GM13977 (cell line): ENCODE measurements around the gene GALNT13.

Experiments used
- DNase-seq: peaks from one replicate; pipeline ENCODE4 v3.0.0; 2012; ENCODE audit warnings: low spot score
- in situ Hi-C: fragments of 300-500 bp; cut with MboI; formaldehyde crosslinking; loops from one replicate; pipeline ENCODE4 v1.12.0; 2022; ENCODE audit warnings: low sequenced_read_pairs, low pct_unique_long_range_greater_than_20kb, mixed read lengths, inconsistent platforms; ENCODE audit not compliant: unreplicated experiment
- TF ChIP-seq, protein P1 (sequence below): IDR thresholded peaks from 2 replicates; pipeline ENCODE4 v1.5.1; 2012; ENCODE audit warnings: mild to moderate bottlenecking, control low read depth; ENCODE audit not compliant: insufficient read depth; ENCODE audit errors: extremely low read depth, missing control alignments

The GALNT13 gene

DNA sequence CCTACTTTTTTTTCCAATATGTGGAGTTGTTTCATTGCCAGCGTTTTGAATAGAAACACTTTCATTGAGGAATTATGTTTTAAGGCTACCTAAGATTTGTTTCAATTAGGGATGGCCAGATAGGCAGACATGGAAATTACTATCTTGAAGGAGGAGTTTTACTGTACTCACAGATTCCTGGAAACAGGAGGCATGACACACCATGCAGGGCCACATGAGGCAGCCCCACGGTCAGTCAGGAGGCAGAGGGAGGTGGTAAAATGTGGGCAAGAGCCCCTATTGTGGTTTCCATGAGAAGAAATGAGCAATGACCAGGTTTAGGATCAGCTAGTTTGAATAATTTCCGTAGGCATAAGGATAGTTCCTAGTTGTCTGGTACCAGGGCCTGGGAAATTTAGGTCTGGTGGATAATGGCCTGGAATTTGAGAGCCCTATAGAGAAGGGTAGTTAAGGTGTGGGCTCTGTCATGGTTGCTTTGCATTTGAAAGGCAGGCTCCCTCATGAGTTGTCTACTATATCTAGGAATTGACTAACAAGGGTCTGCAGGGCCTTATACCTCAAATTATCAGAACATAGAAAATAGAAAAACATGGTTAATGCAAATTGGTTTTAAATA lies 466.7 kb downstream of the GALNT13 start:
- in situ Hi-C loops = no loop called here
- no peak for DNase-seq
- TF ChIP-seq, protein P1, sequence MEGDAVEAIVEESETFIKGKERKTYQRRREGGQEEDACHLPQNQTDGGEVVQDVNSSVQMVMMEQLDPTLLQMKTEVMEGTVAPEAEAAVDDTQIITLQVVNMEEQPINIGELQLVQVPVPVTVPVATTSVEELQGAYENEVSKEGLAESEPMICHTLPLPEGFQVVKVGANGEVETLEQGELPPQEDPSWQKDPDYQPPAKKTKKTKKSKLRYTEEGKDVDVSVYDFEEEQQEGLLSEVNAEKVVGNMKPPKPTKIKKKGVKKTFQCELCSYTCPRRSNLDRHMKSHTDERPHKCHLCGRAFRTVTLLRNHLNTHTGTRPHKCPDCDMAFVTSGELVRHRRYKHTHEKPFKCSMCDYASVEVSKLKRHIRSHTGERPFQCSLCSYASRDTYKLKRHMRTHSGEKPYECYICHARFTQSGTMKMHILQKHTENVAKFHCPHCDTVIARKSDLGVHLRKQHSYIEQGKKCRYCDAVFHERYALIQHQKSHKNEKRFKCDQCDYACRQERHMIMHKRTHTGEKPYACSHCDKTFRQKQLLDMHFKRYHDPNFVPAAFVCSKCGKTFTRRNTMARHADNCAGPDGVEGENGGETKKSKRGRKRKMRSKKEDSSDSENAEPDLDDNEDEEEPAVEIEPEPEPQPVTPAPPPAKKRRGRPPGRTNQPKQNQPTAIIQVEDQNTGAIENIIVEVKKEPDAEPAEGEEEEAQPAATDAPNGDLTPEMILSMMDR = no peak

DNA sequence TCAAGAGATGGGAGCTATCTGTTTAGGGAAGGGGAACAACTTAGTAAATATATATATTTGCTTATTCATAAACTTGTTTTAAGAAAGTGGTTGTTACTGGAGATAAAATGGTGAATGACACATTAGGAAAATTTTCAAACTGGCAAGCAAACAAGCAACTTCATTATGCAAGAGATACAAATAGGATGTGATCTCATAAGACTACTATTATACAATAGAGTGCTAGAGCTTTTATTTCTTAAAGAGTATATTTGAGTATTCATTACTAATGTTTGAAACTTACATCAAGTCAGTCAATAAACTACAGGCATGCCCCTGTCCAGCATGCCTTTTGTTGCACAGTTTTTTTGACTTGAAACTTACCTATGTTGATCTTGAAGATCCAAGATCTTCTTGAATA lies 471.6 kb downstream of the GALNT13 start:
- TF ChIP-seq, protein P1 = no peak
- no peak for DNase-seq
- in situ Hi-C loops = no loop called here

DNA sequence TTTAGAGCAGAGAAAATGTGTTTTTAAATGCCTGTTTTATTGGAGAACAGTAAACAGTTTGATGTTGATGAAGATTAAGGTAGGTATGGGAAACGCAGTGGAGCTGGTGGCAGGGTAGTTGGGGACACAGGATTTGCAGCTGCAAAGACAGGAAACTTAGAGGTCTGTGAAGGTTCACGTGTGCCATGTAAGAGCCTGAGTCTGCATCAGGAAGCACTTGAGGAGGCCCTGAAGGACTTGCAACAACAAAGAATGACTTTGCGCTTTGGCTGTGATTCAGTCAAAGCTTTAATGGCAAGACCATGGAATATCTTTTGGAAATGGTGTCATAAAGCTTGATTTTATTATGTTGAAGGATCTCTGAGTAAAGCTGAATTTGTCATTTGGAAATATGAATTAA lies 479.2 kb downstream of the GALNT13 start:
- TF ChIP-seq, protein P1 = no peak
- in situ Hi-C loops = no loop called here
- no peak for DNase-seq

DNA sequence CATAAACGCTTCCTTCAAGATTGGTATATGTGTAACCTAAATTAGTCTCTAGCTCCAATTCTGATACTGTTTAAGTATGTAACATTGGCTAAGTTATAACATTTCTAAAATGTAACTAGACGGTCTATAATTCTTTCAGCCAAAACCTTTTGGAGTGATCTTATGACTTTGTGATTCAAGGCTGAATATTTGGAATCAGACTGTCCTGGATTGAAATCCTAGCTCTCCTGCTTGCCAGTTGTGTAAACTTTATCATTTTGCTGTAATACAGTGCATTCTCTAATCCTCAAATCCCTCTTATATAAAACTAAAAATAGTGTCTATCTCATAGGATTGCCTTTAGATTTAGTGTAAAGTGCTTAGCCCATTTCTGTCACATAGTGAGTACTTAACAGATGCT lies 489.6 kb downstream of the GALNT13 start:
- no peak for DNase-seq
- TF ChIP-seq, protein P1 = no peak
- in situ Hi-C loops = no loop called here

DNA sequence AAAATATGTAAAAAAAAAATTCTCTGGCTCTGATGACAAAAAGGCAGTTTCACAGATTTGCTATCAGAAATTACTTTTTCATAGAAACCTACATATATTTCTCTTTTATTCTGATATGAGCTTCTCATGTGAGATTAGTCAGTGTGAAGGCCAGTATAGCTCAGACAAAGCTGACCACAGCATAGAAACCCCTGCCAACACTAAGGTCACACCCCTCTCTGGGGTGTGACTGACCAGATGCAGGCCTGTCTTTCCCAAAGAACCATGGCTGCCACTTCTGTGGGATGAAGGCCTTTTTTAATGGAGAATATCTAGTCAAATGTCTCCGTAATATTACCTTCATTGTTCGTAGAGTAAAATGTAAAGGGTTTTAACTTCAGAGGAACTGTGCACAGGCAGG lies 496.4 kb downstream of the GALNT13 start:
- TF ChIP-seq, protein P1 = no peak

DNA sequence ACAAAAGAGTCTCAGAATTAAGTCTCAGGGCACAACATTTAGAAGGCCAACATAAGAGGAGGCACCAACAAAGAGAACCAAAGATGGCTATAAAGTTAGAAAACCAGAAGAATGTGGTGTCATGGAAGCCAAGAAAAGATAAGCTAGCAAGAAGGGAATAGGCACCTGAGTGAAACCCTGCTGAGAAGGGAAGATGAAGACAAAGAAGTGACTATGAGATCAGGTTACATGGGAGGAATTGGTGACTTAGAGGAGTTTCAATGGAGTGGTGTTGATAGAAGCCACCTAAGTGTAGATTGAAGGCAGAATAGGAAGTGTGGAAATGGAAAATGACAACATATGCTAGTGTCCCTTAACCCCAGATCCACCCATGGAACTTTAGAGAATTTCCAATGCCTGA lies 499.2 kb downstream of the GALNT13 start:
- TF ChIP-seq, protein P1 = no peak
- in situ Hi-C loops = no loop called here
- no peak for DNase-seq

More for the DNA sequence above, 496.4 kb downstream of the GALNT13 start:
- in situ Hi-C loops = no loop called here
- no peak for DNase-seq

DNA sequence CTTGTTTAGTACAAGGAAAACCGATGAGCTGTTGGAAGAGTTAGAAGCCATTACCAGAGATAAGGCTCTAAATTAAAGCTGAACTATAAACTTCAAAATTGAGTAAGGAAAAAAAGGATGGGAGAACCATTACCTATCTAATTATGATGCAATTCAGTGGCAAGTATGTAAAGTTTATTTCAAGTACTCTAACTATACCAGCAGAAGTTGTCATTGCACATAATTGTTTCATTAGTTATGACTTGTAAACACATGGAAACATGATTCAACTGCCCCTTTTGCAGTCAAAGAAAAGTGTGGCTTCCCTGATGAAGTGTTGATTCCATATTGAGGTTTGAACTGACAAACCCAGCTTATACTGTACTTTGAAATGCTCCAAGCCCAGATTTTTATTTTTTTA lies 502.7 kb downstream of the GALNT13 start:
- TF ChIP-seq, protein P1 = no peak
- in situ Hi-C loops = no loop called here
- DNase-seq = no peak
